EH (cell line): ENCODE data around the gene INPP4B.
A peak's percentile ranks its signal among the peaks of the same experiment; 100 is the strongest.

Experiments
- DNase-seq: peaks from one replicate; pipeline ENCODE4 v3.0.0-alpha.2; 2015; ENCODE audit warnings: low read depth

INPP4B gene

DNA sequence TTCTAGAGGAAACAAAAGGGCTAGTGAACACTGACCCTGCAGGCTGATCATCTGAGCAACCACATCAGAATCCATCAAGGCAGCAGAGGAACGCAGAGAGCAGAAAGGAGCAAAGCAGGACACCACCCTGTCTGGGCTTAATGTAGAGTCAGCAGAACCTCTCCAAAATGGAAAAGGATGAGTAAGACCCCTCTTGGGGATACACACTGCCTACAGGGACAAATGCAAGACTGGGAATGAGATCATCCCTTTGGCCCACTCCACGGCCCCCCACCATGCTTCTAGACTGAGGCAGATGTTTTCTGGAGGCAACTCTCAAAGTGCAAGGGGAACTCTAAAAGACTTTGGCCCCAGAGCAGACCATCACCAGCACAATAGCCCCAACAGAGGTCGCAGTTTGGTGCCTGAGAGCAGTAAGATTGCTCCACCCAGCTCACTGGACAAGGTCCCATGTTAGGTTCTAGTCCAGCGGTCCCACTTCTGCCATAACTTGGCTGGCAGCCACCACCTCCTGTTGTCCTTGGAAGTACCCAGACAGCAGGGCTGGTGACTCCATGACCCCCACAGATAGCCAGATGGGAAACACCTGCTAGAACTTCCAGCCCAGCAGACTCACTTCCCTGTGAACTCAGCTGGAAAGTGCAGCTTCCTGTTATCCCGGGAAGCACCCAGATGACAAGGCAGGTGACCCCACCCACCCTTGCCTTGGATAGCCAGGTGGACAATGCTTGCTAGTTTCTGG is 372.7 kb downstream of the INPP4B start:
- DNase-seq, result no peak

GRCh38 chr4:142467088-142467487 is 379.0 kb downstream of the INPP4B start:
- DNase-seq, result no peak

DNA sequence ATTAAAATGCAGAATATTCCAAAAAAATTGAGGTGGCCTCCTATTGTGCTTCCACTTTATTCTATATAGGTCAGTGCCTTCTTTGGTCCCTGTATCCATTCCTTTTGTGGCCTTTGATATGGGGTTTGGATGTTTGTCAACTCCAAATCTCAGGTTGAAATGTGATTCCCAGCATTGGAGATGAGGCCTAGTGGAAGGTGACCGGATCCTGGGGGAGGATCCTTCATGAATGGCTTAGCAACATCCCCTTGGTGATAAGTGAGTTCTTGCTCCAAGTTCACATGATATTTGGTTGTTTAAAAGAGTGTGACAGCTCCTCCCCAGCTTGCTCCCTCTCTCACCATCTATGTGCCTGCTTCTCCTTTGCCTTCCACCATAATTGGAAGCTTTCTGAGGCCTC is 380.6 kb downstream of the INPP4B start:
- no peak for DNase-seq

GRCh38 chr4:142463206-142463605 is 382.9 kb downstream of the INPP4B start:
- no peak for DNase-seq

DNA sequence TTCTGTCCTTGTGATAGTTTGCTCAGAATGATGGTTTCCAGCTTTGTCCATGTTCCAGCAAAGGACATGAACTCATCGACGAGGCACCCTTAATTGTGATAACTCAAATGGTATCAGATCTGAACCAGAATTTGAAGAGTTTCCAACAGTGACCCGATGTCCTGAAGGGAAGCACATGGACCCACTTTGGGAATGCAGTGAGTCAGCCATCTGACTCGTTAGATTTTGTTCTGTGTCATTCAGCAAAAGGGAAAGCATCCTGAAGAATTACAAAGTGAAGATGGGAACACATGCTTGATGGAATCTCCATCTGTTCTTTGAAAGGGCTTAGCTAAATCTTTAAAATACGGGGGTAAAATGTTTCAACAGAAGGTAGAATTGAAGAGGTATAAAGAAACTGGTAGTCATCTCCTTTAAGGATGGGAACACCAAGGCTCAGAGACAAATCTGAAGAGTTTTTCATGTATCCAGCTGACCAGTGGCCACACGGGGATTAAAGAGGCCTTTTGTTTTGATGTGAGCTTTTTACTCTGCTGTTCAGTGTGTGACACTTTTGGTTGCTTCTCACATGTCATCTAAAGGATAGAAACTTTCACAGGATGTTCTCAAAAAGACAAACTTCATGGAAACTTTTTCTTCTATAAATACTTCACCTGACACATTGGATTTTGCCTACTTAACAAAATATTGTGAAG is 393.8 kb downstream of the INPP4B start:
- DNase-seq, result peak; percentile 73

DNA sequence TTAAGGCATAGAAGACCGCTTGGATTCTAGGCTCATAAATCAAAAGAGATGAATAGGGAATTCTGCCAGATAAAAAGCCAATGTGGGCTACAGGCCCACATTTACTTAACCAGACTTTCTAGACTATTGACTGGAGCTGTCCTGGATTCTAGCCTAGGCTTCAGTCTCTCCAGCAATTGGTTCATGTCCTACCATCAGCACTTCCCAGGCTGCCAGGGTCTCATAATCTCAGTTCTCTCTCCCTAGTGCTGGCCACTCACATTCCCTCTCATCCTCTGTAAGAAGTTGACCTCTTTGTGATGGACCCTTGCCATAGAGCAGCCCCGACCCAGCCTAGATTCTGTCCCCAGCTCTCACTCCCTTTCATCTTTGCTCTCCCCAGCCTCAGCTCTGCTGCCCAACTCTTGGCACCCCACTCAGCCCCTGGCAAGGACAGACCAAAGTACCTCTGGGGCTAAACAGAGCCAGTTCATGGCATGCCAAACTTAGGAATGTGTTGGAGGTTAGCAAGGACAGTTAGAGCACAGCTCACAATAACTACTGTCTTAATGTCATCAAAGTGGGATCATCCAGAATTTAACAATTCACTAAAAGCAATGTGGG is 396.2 kb downstream of the INPP4B start:
- no peak for DNase-seq

DNA sequence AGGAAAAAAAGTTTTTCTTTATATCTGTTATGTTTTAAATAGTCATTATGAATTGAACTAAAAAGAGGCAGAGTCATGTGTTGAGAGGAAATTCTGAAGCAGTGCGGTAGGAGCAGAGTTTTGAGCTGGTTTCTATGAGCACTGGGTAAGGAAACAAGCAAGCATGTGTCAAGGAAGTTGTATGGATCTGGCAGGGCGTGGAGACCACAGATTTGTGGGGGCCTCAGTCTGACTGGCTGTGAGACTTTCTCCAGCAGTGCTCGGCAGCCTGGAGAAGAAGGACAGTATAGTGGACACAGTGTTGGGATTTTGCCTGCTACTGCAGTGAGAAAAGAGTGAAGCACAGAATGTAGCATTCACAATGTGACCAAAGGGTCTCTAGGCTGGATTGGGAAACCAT is 399.1 kb downstream of the INPP4B start:
- no peak for DNase-seq

DNA sequence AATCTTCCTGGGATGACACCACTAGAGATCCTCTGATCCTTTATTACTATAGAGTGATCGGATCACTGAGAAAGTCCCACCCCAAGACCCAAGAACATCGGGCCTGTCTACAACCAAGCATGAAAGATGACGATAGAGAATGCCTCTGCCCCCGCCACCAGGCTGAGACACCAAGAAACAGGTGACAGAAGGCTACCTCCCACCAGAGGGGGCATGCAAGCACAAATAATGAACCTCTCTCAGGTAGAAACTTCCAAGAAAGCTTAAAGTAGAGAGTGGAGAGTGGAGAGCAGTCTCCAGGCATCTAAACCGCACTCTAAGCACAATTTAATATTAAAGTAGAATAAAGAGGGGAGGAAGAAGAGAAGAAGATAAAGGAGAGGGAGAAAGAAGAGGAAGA is 402.6 kb downstream of the INPP4B start:
- no peak for DNase-seq

DNA sequence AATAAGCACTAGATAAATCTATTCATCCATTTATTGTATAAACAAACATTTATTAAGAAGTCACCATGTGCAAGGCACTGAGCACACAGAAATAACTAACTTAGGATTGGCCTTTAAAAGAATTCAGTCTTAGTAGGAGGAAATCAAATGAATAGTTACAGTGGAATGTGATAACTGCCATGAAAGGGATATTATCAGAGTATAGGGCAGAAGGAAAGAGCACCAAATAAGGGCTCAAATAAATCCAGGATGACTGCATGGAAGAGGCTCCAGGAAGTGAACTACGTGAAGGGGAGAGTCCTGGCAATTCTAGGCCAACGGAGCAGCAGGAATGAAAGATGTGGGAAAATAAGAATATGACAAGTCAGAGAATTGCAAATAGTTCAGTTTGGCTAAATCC is 406.0 kb downstream of the INPP4B start:
- DNase-seq, result peak; percentile 59

GRCh38 chr4:142435599-142436235 is 410.4 kb downstream of the INPP4B start:
- DNase-seq, result no peak

- no peak for DNase-seq
These were observed 411.4 kb downstream of the INPP4B start for GRCh38 chr4:142434519-142435224.

DNA sequence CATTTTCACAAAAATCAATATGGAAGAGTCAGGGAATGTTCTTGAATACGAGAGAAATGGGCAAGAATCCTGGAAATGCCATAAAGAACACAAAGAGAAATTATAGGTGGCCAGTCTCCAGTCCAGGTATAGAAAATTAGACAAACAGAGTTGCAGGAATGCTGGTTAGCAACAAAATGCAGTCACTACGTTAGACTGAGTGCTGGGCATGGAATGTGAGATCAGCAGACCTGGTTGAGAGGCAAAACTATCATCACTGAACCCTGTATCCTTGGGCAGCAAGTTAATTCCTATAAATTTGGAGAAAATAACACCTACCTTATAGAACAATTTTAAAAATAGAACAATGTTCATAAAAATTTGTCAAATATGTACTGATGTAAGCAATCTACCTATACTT is 417.4 kb downstream of the INPP4B start:
- no peak for DNase-seq

- no peak for DNase-seq
These were observed 418.6 kb downstream of the INPP4B start for GRCh38 chr4:142427456-142427855.

- no peak for DNase-seq
These were observed 422.2 kb downstream of the INPP4B start for GRCh38 chr4:142423861-142424260.

- no peak for DNase-seq
These were observed 425.6 kb downstream of the INPP4B start for GRCh38 chr4:142420311-142421095.

DNA sequence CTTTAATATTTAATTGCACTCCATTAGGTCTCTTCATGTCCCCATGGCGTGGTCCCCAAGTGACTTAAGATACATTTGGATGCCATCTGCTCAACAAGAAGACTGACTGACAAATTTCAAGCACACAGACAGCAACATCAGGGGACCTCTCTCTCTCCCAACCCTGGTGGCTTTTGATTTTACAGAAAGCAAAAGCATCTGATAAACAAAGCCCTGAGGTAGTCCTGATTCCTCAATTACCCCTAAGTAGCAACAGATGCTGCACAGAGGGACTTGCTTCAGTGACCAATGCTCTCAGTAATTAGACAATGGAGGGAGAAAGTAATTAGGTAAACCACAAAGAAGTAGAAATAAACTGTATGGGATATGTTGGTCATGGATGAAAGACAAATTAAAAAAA is 426.4 kb downstream of the INPP4B start:
- DNase-seq, result no peak

DNA sequence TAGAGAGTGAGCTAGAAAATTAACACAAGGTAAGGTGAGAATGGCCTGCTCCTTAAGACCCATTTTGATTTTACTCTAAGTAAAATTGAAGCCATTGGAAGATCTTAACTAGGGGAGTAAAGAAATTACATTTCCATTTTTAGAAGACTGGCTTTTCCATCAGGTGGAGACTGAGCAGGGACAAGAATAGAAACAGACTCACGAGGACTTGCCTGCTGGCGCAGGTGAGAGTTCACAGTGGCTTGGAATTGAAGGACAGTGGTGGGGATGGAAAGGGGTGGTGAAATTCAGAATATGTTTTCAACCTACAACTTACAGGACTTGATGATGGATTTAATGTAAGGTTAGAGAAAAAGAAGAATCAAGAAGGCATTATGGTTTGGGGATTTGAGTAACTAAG is 427.4 kb downstream of the INPP4B start:
- DNase-seq, result no peak

- DNase-seq, result peak; percentile 34
These were observed 429.3 kb downstream of the INPP4B start for GRCh38 chr4:142416711-142417275.

DNA sequence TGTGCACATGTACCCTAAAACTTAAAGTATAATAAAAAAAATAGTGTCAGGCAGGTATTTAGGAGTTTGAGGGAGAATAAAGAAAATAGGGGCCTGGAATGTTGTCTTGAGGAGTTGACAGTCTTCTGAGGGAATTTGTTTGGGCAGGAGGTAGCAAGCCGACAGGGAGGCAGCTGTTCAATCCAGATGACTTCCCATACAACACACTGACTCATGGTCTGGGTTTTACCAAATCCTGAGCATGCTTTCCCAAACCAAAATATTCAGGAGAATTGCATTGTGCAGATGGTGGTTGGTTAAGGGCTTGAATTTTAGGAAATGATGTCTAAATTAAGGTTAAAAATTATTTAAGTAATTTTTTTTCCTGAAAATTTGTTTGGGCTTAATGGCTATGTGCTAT is 430.0 kb downstream of the INPP4B start:
- DNase-seq, result peak; percentile 57

DNA sequence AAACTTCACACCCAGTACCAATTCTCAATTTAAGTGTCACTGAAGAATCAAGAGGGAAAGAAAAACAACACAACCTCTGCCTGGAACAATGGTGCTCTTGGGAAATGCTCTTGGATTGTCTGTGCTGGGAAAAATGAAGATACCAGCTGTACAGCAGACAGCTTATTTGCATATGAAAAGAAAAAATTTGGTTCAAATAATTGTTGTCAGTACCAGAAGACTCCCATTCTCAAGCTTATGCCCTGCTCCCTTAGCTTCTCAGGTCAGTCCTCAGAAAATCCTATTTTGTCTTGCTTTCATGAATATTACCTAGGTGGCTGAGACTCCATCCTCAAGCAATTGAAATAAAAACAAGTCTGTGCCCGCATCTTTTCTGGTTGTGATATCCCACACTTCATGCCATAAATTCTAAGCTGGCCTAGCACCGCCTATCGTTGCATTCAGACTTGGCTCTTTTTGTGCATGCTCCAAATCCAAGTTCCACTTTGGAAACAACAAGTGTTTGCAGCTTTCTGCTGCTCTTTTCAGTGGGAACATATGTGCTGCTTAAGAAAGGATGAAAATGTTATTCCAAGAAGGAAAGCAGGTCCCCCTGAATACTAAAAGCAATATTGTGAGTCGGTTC is 431.6 kb downstream of the INPP4B start:
- no peak for DNase-seq

- no peak for DNase-seq
These were observed 432.6 kb downstream of the INPP4B start for GRCh38 chr4:142413485-142413884.
